Lung (tissue), 12 donors: ENCODE results near the gene PIK3CD. TPM values are rescaled to one million over a fixed set of nuclear protein-coding genes. Genes with fewer than 3 reads are reported as not detected.
"Not testable (repeated sequence)": the region's sequence is repeated elsewhere in the genome, so short reads cannot be mapped to it uniquely, and the experiment has no call there.

ENCODE experiments used
- ATAC-seq: fragments of 200-7000 bp; cut with Tn5 transposase; one replicate; pipeline ENCODE4 v1.9.1; 2020; ENCODE audit warnings: moderate number of reproducible peaks; ENCODE audit not compliant: insufficient read depth, low FRiP score
- DNase-seq, 3 donors: peaks; one replicate each; pipeline ENCODE4 v3.0.0-alpha.2; 2013 to 2017
- H3K27ac ChIP-seq, 2 donors: one replicate each; pipeline ENCODE4 v1.5.1; 2013; ENCODE audit warnings: mild to moderate bottlenecking in 2 of 2, moderate library complexity in 2 of 2, control low read depth in 1 of 2, inconsistent platforms in 1 of 2, low read depth in 1 of 2, low read length in 1 of 2
- H3K27me3 ChIP-seq, 3 donors: one replicate each; pipeline ENCODE4 v1.5.1; 2013; ENCODE audit warnings: low read length in 2 of 3; ENCODE audit not compliant: control insufficient read depth in 3 of 3, insufficient read depth in 3 of 3
- H3K36me3 ChIP-seq, 4 donors: one replicate each; pipeline ENCODE4 v1.5.1; 2013; ENCODE audit warnings: low read length in 4 of 4, mild to moderate bottlenecking in 1 of 4, moderate library complexity in 1 of 4; ENCODE audit not compliant: control insufficient read depth in 4 of 4, insufficient read depth in 4 of 4
- H3K4me1 ChIP-seq, 5 donors: one replicate each; pipeline ENCODE4 v1.5.1; 2013; ENCODE audit warnings: low read length in 5 of 5, mild to moderate bottlenecking in 2 of 5, moderate library complexity in 1 of 5; ENCODE audit not compliant: control insufficient read depth in 5 of 5, insufficient read depth in 5 of 5
- H3K4me3 ChIP-seq: one replicate; pipeline ENCODE4 v1.5.1; 2013; ENCODE audit warnings: mild to moderate bottlenecking, control low read depth, moderate library complexity
- H3K9ac ChIP-seq, 2 donors: one replicate each; pipeline ENCODE4 v1.5.1; 2013; ENCODE audit warnings: low read length in 2 of 2, control low read depth in 1 of 2; ENCODE audit not compliant: insufficient read depth in 1 of 2
- H3K9me3 ChIP-seq, 4 donors: one replicate each; pipeline ENCODE4 v1.5.1; 2013; ENCODE audit warnings: low read length in 3 of 4, mild to moderate bottlenecking in 1 of 4, moderate library complexity in 1 of 4; ENCODE audit not compliant: control insufficient read depth in 4 of 4, insufficient read depth in 3 of 4
- CTCF ChIP-seq: IDR thresholded peaks from 2 replicates; pipeline ENCODE4 v1.5.1; 2012; ENCODE audit warnings: mild to moderate bottlenecking; ENCODE audit errors: control extremely low read depth, extremely low read depth
- WGBS, 2 donors: extraction: QIAGEN DNeasy Blood & Tissue Kit; methylation state at CpG; one replicate each; pipeline ENCODE4 v1.1.7; 2013; 5-methylcytosine and 5-hydroxymethylcytosine counted together
- polyA plus RNA-seq, 2 donors: library from polyadenylated mRNA; stranded (reverse); fragments of 200-250 nt; gene quantifications; one replicate each; pipeline ENCODE4 v1.2.1, GENCODE V29; 2013
- total RNA-seq, 2 donors: library from RNA; depleted of rRNA in 1 of 2; stranded (reverse); fragments of >200 nt in 1 of 2; gene quantifications; one replicate each; pipeline ENCODE4 v1.2.1, GENCODE V29; 2014 to 2021
- donor health status: control.
- donor health status: control.
- donor health status: Bipolar disorder and iron deficiency.
- donor health status: healthy.
- donor health status: DM: yes; HTN: yes; CAD: no.

Gene PIK3CD
- total and polyA plus RNA-seq, 4 donors, result 7.8 to 29.6 (median 21.8) TPM

GRCh38 chr1:9671377-9672140 is 20.0 kb downstream of the PIK3CD start:
- Histone ChIP-seq H3K27me3 (no peaks in the 10 kb centered on the region), H3K4me1 (peaks cover 0 to 7% (median 0%) of the 10 kb centered on the region in 5 donors), H3K4me3 (no peak overlapping the region), H3K36me3 (no peaks in the 10 kb centered on the region), H3K27ac (peak overlapping the region in 1 of 2 donors; percentile 30), H3K9me3 (no peaks in the 10 kb centered on the region), H3K9ac (no peak overlapping the region)
- 68 to 76% methylated on average over 8 of the region's 8 CpGs for WGBS, 2 donors
- TF ChIP-seq CTCF, result no peak
- DNase-seq (peak in 2 of 3 donors; percentile 24 to 30), ATAC-seq (peak; percentile 83)

- peaks cover 0 to 7% (median 0%) of the 10 kb centered on the region in 5 donors for H3K4me1 ChIP-seq
- no peak for DNase-seq
- no peak for ATAC-seq
- H3K4me3 ChIP-seq, result no peak overlapping the region
- no peaks in the 10 kb centered on the region for H3K9me3 ChIP-seq
- no peak overlapping the region for H3K27ac ChIP-seq
- no peak for TF ChIP-seq CTCF
- no peaks in the 10 kb centered on the region for H3K27me3 ChIP-seq
- 91 to 98% methylated on average over 5 of the region's 5 CpGs for WGBS, 2 donors
- no peaks in the 10 kb centered on the region for H3K36me3 ChIP-seq
- H3K9ac ChIP-seq, result no peak overlapping the region
Measured at GRCh38 chr1:9672444-9672843, 20.9 kb downstream of the PIK3CD start.

GRCh38 chr1:9675393-9675792 is 23.9 kb downstream of the PIK3CD start:
- no peak for TF ChIP-seq CTCF
- WGBS, 2 donors, result 81 to 84% methylated on average over 3 of the region's 3 CpGs
- peaks cover 0 to 7% (median 0%) of the 10 kb centered on the region in 5 donors for H3K4me1 ChIP-seq
- no peak for ATAC-seq
- no peaks in the 10 kb centered on the region for H3K27me3 ChIP-seq
- DNase-seq, result no peak
- no peak overlapping the region for H3K27ac ChIP-seq
- no peak overlapping the region for H3K9ac ChIP-seq
- H3K4me3 ChIP-seq, result no peak overlapping the region
- no peaks in the 10 kb centered on the region for H3K9me3 ChIP-seq
- H3K36me3 ChIP-seq, result no peaks in the 10 kb centered on the region

- H3K27ac ChIP-seq, H3K4me1 ChIP-seq, H3K9ac ChIP-seq, DNase-seq, H3K36me3 ChIP-seq, H3K27me3 ChIP-seq, H3K4me3 ChIP-seq, H3K9me3 ChIP-seq, ATAC-seq: not testable (repeated sequence)
- WGBS, 2 donors, result 95% methylated on average over 7 of the region's 7 CpGs
Measured at GRCh38 chr1:9676128-9676527, 24.6 kb downstream of the PIK3CD start.
